HCT116 (cell line): ENCODE measurements around the gene USP43. TPM values are rescaled to one million over a fixed set of nuclear protein-coding genes. Genes with fewer than 3 reads are reported as not detected.

Experiments
- ATAC-seq: fragments of 200-7000 bp; cut with Tn5 transposase; 2 replicates; pipeline ENCODE4 v1.9.1; 2020; ENCODE audit warnings: mild to moderate bottlenecking, moderate library complexity
- BruUV-seq: library from RNA; stranded (reverse); fragments of 400-500 nt; replicated peaks from 2 replicates; lab custom pipeline; 2021; lab: Mats Ljungman, UMichigan
- CTCF ChIA-PET: fragments of 300-600 bp; sonication (Branson Sonifier 250); formaldehyde crosslinking; loops from one replicate; lab custom pipeline; 2021; ENCODE audit warnings: antibody characterized with exemption; lab: Charles Lee
- POLR2A ChIA-PET: fragments of 300-600, 350-600 bp; sonication (Branson Sonifier 250); formaldehyde crosslinking; loops from one replicate; lab custom pipeline; 2021; ENCODE audit warnings: antibody characterized with exemption; lab: Charles Lee
- RAD21 ChIA-PET, 2 experiments: fragments of 300-600 bp; sonication (Branson Sonifier 250); formaldehyde crosslinking; loops; one replicate each; lab custom pipeline; 2023; ENCODE audit warnings: low total read pairs in 2 of 2; ENCODE audit not compliant: uncharacterized antibody in 2 of 2, unreplicated experiment in 2 of 2, low non-redundant PET in 1 of 2; lab: Charles Lee
- DNase-seq: peaks from one replicate; pipeline ENCODE4 v3.0.0-alpha.2; 2010; ENCODE audit warnings: low read depth, low spot score
- H2AFZ ChIP-seq: fragments of 200-600 bp; shearing (Covaris generic), sonication (generic); 2 replicates; pipeline ENCODE4 v1.6.1; 2017; ENCODE audit warnings: low read depth, mixed run types, mixed read lengths, antibody characterized with exemption, low read length; ENCODE audit not compliant: poor library complexity, severe bottlenecking
- H3K27ac ChIP-seq: 2 replicates; pipeline ENCODE4 v1.5.1; 2012; ENCODE audit warnings: low read depth, low read length
- H3K27me3 ChIP-seq: fragments of 200-600 bp; sonication (generic); 2 replicates; pipeline ENCODE4 v1.6.1; 2016; ENCODE audit warnings: mixed run types, low read length, mixed read lengths; ENCODE audit not compliant: insufficient read depth
- H3K36me3 ChIP-seq, 2 experiments: fragments of 200-500 bp in 1 of 2; fragments of 200-600 bp in 1 of 2; sonication (Bioruptor generic) in 1 of 2; sonication (generic) in 1 of 2; 2 replicates each; pipeline versions ENCODE4 v1.5.1 to v1.6.1; 2014 to 2016; ENCODE audit warnings: low read length in 2 of 2, inconsistent platforms in 1 of 2, mixed read lengths in 1 of 2, mixed run types in 1 of 2; ENCODE audit not compliant: insufficient read depth in 2 of 2, control insufficient read depth in 1 of 2
- H3K4me1 ChIP-seq, 2 experiments: fragments of 200-600 bp in 1 of 2; sonication (generic) in 1 of 2; 2 replicates each; pipeline versions ENCODE4 v1.5.1 to v1.6.1; 2012 to 2017; ENCODE audit warnings: low read length in 2 of 2, inconsistent platforms in 1 of 2, mild to moderate bottlenecking in 1 of 2, mixed read lengths in 1 of 2, mixed run types in 1 of 2, moderate library complexity in 1 of 2; ENCODE audit not compliant: insufficient read depth in 2 of 2, control insufficient read depth in 1 of 2
- H3K4me2 ChIP-seq: fragments of 200-600 bp; sonication (generic); 2 replicates; pipeline ENCODE4 v1.6.1; 2017; ENCODE audit warnings: mixed run types, low read length, mixed read lengths
- H3K4me3 ChIP-seq, 2 experiments: fragments of 200-600 bp in 1 of 2; sonication (generic) in 1 of 2; replicated peaks in 1 of 2; 2 replicates each; pipeline ENCODE4 v1.5.1; 2011 to 2016; ENCODE audit warnings: low read length in 2 of 2, control low read depth in 1 of 2, low read depth in 1 of 2, mild to moderate bottlenecking in 1 of 2, mixed read lengths in 1 of 2, mixed run types in 1 of 2
- H3K79me2 ChIP-seq: fragments of 200-600 bp; sonication (generic); 2 replicates; pipeline ENCODE4 v1.6.1; 2017; ENCODE audit warnings: mild to moderate bottlenecking, mixed run types, low read length, moderate library complexity, mixed read lengths; ENCODE audit not compliant: insufficient read depth
- H3K9ac ChIP-seq: fragments of 200-600 bp; sonication (generic); 2 replicates; pipeline ENCODE4 v1.6.1; 2016; ENCODE audit warnings: low read length, mixed read lengths
- H3K9me2 ChIP-seq: fragments of 200-600 bp; sonication (generic), shearing (Covaris generic); 2 replicates; pipeline ENCODE4 v1.6.1; 2017; ENCODE audit warnings: mixed run types, mild to moderate bottlenecking, moderate library complexity; ENCODE audit not compliant: insufficient read depth
- H3K9me3 ChIP-seq, 2 experiments: fragments of 200-500 bp in 1 of 2; fragments of 200-600 bp in 1 of 2; sonication (Bioruptor generic) in 1 of 2; sonication (generic) in 1 of 2; 2 replicates each; pipeline ENCODE4 v1.6.1; 2014 to 2017; ENCODE audit warnings: low read length in 2 of 2, mixed read lengths in 2 of 2, inconsistent platforms in 1 of 2, low read depth in 1 of 2, mild to moderate bottlenecking in 1 of 2, mixed run types in 1 of 2, moderate library complexity in 1 of 2; ENCODE audit not compliant: control insufficient read depth in 1 of 2, insufficient read depth in 1 of 2
- H4K20me1 ChIP-seq: fragments of 200-600 bp; sonication (generic), shearing (Covaris generic); 2 replicates; pipeline ENCODE4 v1.6.1; 2017; ENCODE audit warnings: mixed run types, mild to moderate bottlenecking, moderate library complexity; ENCODE audit not compliant: insufficient read depth
- CEBPB ChIP-seq: IDR thresholded peaks from 2 replicates; pipeline ENCODE4 v1.6.1; 2012; ENCODE audit warnings: low read depth
- EGR1 ChIP-seq: IDR thresholded peaks from 2 replicates; pipeline ENCODE4 v1.6.1; 2012; ENCODE audit warnings: low read depth
- ELF1 ChIP-seq: IDR thresholded peaks from 2 replicates; pipeline ENCODE4 v1.6.1; 2012; ENCODE audit warnings: low read depth, borderline replicate concordance
- EZH2 ChIP-seq: fragments of 200-600 bp; sonication (generic); IDR thresholded peaks from 2 replicates; pipeline ENCODE4 v1.6.1; 2017; ENCODE audit warnings: antibody characterized with exemption, mixed run types
- EZH2phosphoT487 ChIP-seq: fragments of 200-600 bp; IDR thresholded peaks from 2 replicates; pipeline ENCODE4 v1.6.1; 2018; ENCODE audit warnings: antibody characterized with exemption, borderline replicate concordance
- FOSL1 ChIP-seq: IDR thresholded peaks from 2 replicates; pipeline ENCODE4 v1.6.1; 2012; ENCODE audit warnings: low read depth
- JUND ChIP-seq: IDR thresholded peaks from 2 replicates; pipeline ENCODE4 v1.6.1; 2012
- MAX ChIP-seq: IDR thresholded peaks from 2 replicates; pipeline ENCODE4 v1.6.1; 2012
- POLR2A ChIP-seq: IDR thresholded peaks from 2 replicates; pipeline ENCODE4 v1.7.0; 2011; ENCODE audit warnings: borderline replicate concordance; ENCODE audit not compliant: insufficient read depth, insufficient read length; ENCODE audit errors: extremely low read depth
- POLR2AphosphoS5 ChIP-seq: IDR thresholded peaks from 2 replicates; pipeline ENCODE4 v1.6.1; 2011; ENCODE audit warnings: mild to moderate bottlenecking, low read depth, low read length, moderate library complexity
- RAD21 ChIP-seq: IDR thresholded peaks from 2 replicates; pipeline ENCODE4 v1.6.1; 2012; ENCODE audit warnings: low read depth, mild to moderate bottlenecking
- SIN3A ChIP-seq: IDR thresholded peaks from 2 replicates; pipeline ENCODE4 v1.6.1; 2012; ENCODE audit warnings: low read depth
- SP1 ChIP-seq: IDR thresholded peaks from 2 replicates; pipeline ENCODE4 v1.6.1; 2012; ENCODE audit warnings: low read depth
- SRF ChIP-seq: IDR thresholded peaks from 2 replicates; pipeline ENCODE4 v1.6.1; 2012; ENCODE audit warnings: low read depth
- TCF7L2 ChIP-seq: IDR thresholded peaks from 2 replicates; pipeline ENCODE4 v1.7.0; 2011; ENCODE audit warnings: borderline replicate concordance, inconsistent platforms; ENCODE audit not compliant: insufficient read depth, insufficient read length; ENCODE audit errors: extremely low read depth
- YY1 ChIP-seq: IDR thresholded peaks from 2 replicates; pipeline ENCODE4 v1.6.1; 2011; ENCODE audit warnings: low read length, low read depth, moderate library complexity, mild to moderate bottlenecking; ENCODE audit not compliant: insufficient replicate concordance; ENCODE audit errors: extremely low read depth
- ZBTB33 ChIP-seq: IDR thresholded peaks from 2 replicates; pipeline ENCODE4 v1.6.1; 2011; ENCODE audit warnings: mild to moderate bottlenecking, low read length, moderate library complexity; ENCODE audit not compliant: insufficient replicate concordance; ENCODE audit errors: extremely low read depth
- ZFX ChIP-seq: fragments of 450-650 bp; IDR thresholded peaks from 2 replicates; pipeline ENCODE4 v1.6.1; 2017
- ZNF274 ChIP-seq: fragments of 200-500 bp; sonication (Bioruptor generic); IDR thresholded peaks from 2 replicates; pipeline ENCODE4 v1.6.1; 2014; ENCODE audit warnings: mild to moderate bottlenecking, low read depth, low read length, inconsistent platforms
- intact Hi-C: fragments of 100-400 bp; cut with micrococcal nuclease; formaldehyde crosslinking; loops from 2 replicates; pipeline ENCODE4 v1.10.0; 2022
- total RNA-seq: library from RNA; stranded (reverse); gene quantifications from one replicate; pipeline ENCODE4 v1.2.1, GENCODE V29; 2021; ENCODE audit not compliant: unreplicated experiment
- TF ChIP-seq, protein P1 (sequence below): IDR thresholded peaks from 2 replicates; pipeline ENCODE4 v1.6.1; 2012; ENCODE audit warnings: low read depth
- TF ChIP-seq, protein P2 (sequence below): IDR thresholded peaks from 2 replicates; pipeline ENCODE4 v1.6.1; 2012

Gene USP43
- total RNA-seq, 1 experiment from 2014 or later = 8.0 TPM

DNA sequence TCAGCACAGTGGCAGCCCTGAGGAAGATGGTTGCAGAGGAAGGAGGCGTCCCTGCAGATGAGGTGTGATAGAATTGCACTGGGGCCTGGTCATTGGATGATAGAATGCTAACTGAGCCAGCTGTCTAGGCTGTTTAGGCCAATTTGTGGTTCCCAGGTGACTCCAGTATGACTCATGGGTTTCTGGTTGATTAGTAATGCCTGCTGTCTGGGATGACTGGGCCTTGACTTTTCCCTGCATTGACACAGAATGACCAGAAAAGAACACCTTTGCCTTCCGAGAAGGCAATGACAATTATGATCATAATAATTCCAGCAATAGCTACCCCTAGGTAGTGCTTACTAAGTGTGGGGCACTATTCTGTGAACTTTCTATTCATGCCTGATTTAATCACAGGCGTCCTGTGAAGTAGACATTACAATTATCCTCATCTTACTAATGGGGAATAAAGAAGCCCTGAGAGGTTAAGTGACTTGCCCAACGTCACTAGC, 31.5 kb downstream of the USP43 start:
- H3K79me2 ChIP-seq = no peaks in the 10 kb centered on the region
- ATAC-seq = peak; percentile 95
- peaks cover 0 to 8% of the 10 kb centered on the region in 2 experiments; a peak in 1 of 4 replicates for H3K36me3 ChIP-seq
- H3K9ac ChIP-seq = peak overlapping the region; percentile 6; the same call in 1 of the 2 replicates
- no TSS peak for BruUV-seq
- peak; percentile 91 for DNase-seq
- H2AFZ ChIP-seq = no peak overlapping the region
- ChIA-PET POLR2A (interaction anchor here (0.7 kb wide), 1 partner anchor 42 kb away, joined by 3 read pairs; no protein-coding TSS in a partner anchor), RAD21 (interaction anchor here in 1 of 2 experiments (0.6 to 1.7 kb wide), 2 partner anchors 100 to 1465 kb away, joined by 3 to 4 read pairs; no protein-coding TSS in a partner anchor), CTCF (interaction anchor here (0.9 to 2.5 kb wide), 5 partner anchors 10 to 213 kb away, joined by 3 to 7 read pairs (median 3); no protein-coding TSS in a partner anchor)
- H3K27me3 ChIP-seq = no peaks in the 10 kb centered on the region
- H3K4me3 ChIP-seq = no peak overlapping the region
- H3K4me2 ChIP-seq = peak overlapping the region; percentile 55
- H3K9me3 ChIP-seq = peaks cover 3 to 15% of the 10 kb centered on the region in 2 experiments; a peak in 2 of 4 replicates
- no peaks in the 10 kb centered on the region for H3K9me2 ChIP-seq
- intact Hi-C loops = loop anchor here (1.0 kb wide), 2 partner anchors 33 to 100 kb away; no protein-coding TSS in a partner anchor
- peak overlapping the region; percentile 47 for H3K27ac ChIP-seq
- peaks cover 13 to 23% of the 10 kb centered on the region in 2 experiments for H3K4me1 ChIP-seq
- H4K20me1 ChIP-seq = no peaks in the 10 kb centered on the region
- TF ChIP-seq, protein P1, sequence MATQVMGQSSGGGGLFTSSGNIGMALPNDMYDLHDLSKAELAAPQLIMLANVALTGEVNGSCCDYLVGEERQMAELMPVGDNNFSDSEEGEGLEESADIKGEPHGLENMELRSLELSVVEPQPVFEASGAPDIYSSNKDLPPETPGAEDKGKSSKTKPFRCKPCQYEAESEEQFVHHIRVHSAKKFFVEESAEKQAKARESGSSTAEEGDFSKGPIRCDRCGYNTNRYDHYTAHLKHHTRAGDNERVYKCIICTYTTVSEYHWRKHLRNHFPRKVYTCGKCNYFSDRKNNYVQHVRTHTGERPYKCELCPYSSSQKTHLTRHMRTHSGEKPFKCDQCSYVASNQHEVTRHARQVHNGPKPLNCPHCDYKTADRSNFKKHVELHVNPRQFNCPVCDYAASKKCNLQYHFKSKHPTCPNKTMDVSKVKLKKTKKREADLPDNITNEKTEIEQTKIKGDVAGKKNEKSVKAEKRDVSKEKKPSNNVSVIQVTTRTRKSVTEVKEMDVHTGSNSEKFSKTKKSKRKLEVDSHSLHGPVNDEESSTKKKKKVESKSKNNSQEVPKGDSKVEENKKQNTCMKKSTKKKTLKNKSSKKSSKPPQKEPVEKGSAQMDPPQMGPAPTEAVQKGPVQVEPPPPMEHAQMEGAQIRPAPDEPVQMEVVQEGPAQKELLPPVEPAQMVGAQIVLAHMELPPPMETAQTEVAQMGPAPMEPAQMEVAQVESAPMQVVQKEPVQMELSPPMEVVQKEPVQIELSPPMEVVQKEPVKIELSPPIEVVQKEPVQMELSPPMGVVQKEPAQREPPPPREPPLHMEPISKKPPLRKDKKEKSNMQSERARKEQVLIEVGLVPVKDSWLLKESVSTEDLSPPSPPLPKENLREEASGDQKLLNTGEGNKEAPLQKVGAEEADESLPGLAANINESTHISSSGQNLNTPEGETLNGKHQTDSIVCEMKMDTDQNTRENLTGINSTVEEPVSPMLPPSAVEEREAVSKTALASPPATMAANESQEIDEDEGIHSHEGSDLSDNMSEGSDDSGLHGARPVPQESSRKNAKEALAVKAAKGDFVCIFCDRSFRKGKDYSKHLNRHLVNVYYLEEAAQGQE = no peak
- peak; percentile 95 for TF ChIP-seq JUND
- no peak for TF ChIP-seq EZH2
- no peak for TF ChIP-seq EZH2phosphoT487
- TF ChIP-seq POLR2A = no peak
- TF ChIP-seq CEBPB = 0 out of 2 replicates have a peak, but pooled peaks have one; percentile 31
- TF ChIP-seq, protein P2, sequence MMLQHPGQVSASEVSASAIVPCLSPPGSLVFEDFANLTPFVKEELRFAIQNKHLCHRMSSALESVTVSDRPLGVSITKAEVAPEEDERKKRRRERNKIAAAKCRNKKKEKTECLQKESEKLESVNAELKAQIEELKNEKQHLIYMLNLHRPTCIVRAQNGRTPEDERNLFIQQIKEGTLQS = no peak
- TF ChIP-seq SIN3A = peak; percentile 50; the same call in 1 of the 2 replicates
- peak; percentile 85 for TF ChIP-seq SRF
- TF ChIP-seq ZNF274 = no peak
- 0 out of 2 replicates have a peak, but pooled peaks have one; percentile 21 for TF ChIP-seq MAX
- peak; percentile 98 for TF ChIP-seq FOSL1
- no peak for TF ChIP-seq ZBTB33
- no peak for TF ChIP-seq ZFX
- TF ChIP-seq RAD21 = no peak
- peak; percentile 75 for TF ChIP-seq SP1
- no peak for TF ChIP-seq ELF1
- TF ChIP-seq TCF7L2 = no peak
- TF ChIP-seq POLR2AphosphoS5 = 0 out of 2 replicates have a peak, but pooled peaks have one; percentile 44
- no peak for TF ChIP-seq EGR1
- peak; percentile 28 for TF ChIP-seq YY1
